Mesothelial cell of epicardium (in vitro differentiated cells): ENCODE results near the gene TXNDC12. TPM values are rescaled to one million over a fixed set of nuclear protein-coding genes. Genes with fewer than 3 reads are reported as not detected.
"Not testable (repeated sequence)": the region's sequence is repeated elsewhere in the genome, so short reads cannot be mapped to it uniquely, and the experiment has no call there.

Experiments
- DNase-seq, 2 experiments: peaks; one replicate each; pipeline ENCODE4 v3.0.0; 2021; ENCODE audit warnings: low spot score in 2 of 2; ENCODE audit not compliant: unreplicated experiment in 2 of 2
- H3K27ac Mint-ChIP-seq: 2 replicates; pipeline ENCODE4 v1.8.0; 2021; ENCODE audit warnings: mixed read lengths
- H3K27me3 Mint-ChIP-seq: 2 replicates; pipeline ENCODE4 v1.8.0; 2021; ENCODE audit warnings: low read depth, mixed read lengths
- H3K36me3 Mint-ChIP-seq: 2 replicates; pipeline ENCODE4 v1.8.0; 2021; ENCODE audit warnings: mixed read lengths
- H3K4me1 Mint-ChIP-seq: 2 replicates; pipeline ENCODE4 v1.8.0; 2021; ENCODE audit warnings: mixed read lengths
- H3K4me3 Mint-ChIP-seq: 2 replicates; pipeline ENCODE4 v1.8.0; 2021; ENCODE audit warnings: mild to moderate bottlenecking, moderate library complexity, mixed read lengths
- H3K9me3 Mint-ChIP-seq: 2 replicates; pipeline ENCODE4 v1.8.0; 2021; ENCODE audit warnings: mixed read lengths
- CTCF ChIP-seq: fragments of 200-600 bp; sonication (generic); IDR thresholded peaks from one replicate; pipeline ENCODE4 v1.5.0; 2021; ENCODE audit warnings: antibody characterized with exemption; ENCODE audit not compliant: unreplicated experiment
- total RNA-seq: library from RNA; stranded (reverse); gene quantifications from 3 replicates; pipeline ENCODE4 v1.2.1, GENCODE V29; 2021

The TXNDC12 gene
- total RNA-seq, 1 donor from 2014 or later: 46.7 TPM

GRCh38 chr1:52080014-52080415 lies 25.0 kb upstream of the TXNDC12 start:
- no peaks in the 10 kb centered on the region for H3K27me3 Mint-ChIP-seq
- no peaks in the 10 kb centered on the region for H3K9me3 Mint-ChIP-seq
- H3K4me1 Mint-ChIP-seq: no peaks in the 10 kb centered on the region
- TF ChIP-seq CTCF: no peak
- H3K36me3 Mint-ChIP-seq: peaks cover 7% of the 10 kb centered on the region
- DNase-seq: no peak
- no peak overlapping the region for H3K4me3 Mint-ChIP-seq
- H3K27ac Mint-ChIP-seq: peak overlapping the region; percentile 67

GRCh38 chr1:52077277-52077676 lies 22.3 kb upstream of the TXNDC12 start:
- H3K4me3 Mint-ChIP-seq, H3K9me3 Mint-ChIP-seq, DNase-seq, H3K27ac Mint-ChIP-seq, H3K27me3 Mint-ChIP-seq, H3K4me1 Mint-ChIP-seq: not testable (repeated sequence)
- H3K36me3 Mint-ChIP-seq: peaks cover 11% of the 10 kb centered on the region

- peak overlapping the region; percentile 22 for H3K27ac Mint-ChIP-seq
- H3K27me3 Mint-ChIP-seq: no peaks in the 10 kb centered on the region
- no peak for DNase-seq
- H3K36me3 Mint-ChIP-seq: peaks cover 21% of the 10 kb centered on the region
- no peaks in the 10 kb centered on the region for H3K4me1 Mint-ChIP-seq
- no peak overlapping the region for H3K4me3 Mint-ChIP-seq
- H3K9me3 Mint-ChIP-seq: no peaks in the 10 kb centered on the region
- TF ChIP-seq CTCF: no peak
Measured at GRCh38 chr1:52072291-52072690, 17.3 kb upstream of the TXNDC12 start.

- peaks cover 21% of the 10 kb centered on the region for H3K36me3 Mint-ChIP-seq
- no peaks in the 10 kb centered on the region for H3K27me3 Mint-ChIP-seq
- H3K4me3 Mint-ChIP-seq: no peak overlapping the region
- H3K4me1 Mint-ChIP-seq: no peaks in the 10 kb centered on the region
- no peaks in the 10 kb centered on the region for H3K9me3 Mint-ChIP-seq
- TF ChIP-seq CTCF: no peak
- H3K27ac Mint-ChIP-seq: peak overlapping the region; percentile 64
- no peak for DNase-seq
Measured at GRCh38 chr1:52070704-52071103, 15.7 kb upstream of the TXNDC12 start.

- no peak for TF ChIP-seq CTCF
- Mint-ChIP-seq H3K9me3 (no peaks in the 10 kb centered on the region), H3K36me3 (peaks cover 22% of the 10 kb centered on the region), H3K27ac (no peak overlapping the region), H3K4me1 (peaks cover 16% of the 10 kb centered on the region), H3K27me3 (no peaks in the 10 kb centered on the region), H3K4me3 (no peak overlapping the region)
- no peak for DNase-seq
Measured at GRCh38 chr1:52063192-52063591, 8.2 kb upstream of the TXNDC12 start.

GRCh38 chr1:52060822-52061221 lies 5.8 kb upstream of the TXNDC12 start:
- no peak for DNase-seq
- no peaks in the 10 kb centered on the region for H3K27me3 Mint-ChIP-seq
- H3K36me3 Mint-ChIP-seq: peaks cover 17% of the 10 kb centered on the region
- no peak for TF ChIP-seq CTCF
- H3K9me3 Mint-ChIP-seq: no peaks in the 10 kb centered on the region
- H3K4me1 Mint-ChIP-seq: peaks cover 31% of the 10 kb centered on the region
- H3K27ac Mint-ChIP-seq: no peak overlapping the region
- no peak overlapping the region for H3K4me3 Mint-ChIP-seq
